Fibroblast of skin of left biceps (primary cell): ENCODE results near the gene SUN5.

ENCODE experiments used
- DNase-seq, 2 experiments: peaks; one replicate each; pipeline ENCODE4 v3.0.0-alpha.2; 2013; ENCODE audit warnings: low read depth in 2 of 2

SUN5 gene

DNA sequence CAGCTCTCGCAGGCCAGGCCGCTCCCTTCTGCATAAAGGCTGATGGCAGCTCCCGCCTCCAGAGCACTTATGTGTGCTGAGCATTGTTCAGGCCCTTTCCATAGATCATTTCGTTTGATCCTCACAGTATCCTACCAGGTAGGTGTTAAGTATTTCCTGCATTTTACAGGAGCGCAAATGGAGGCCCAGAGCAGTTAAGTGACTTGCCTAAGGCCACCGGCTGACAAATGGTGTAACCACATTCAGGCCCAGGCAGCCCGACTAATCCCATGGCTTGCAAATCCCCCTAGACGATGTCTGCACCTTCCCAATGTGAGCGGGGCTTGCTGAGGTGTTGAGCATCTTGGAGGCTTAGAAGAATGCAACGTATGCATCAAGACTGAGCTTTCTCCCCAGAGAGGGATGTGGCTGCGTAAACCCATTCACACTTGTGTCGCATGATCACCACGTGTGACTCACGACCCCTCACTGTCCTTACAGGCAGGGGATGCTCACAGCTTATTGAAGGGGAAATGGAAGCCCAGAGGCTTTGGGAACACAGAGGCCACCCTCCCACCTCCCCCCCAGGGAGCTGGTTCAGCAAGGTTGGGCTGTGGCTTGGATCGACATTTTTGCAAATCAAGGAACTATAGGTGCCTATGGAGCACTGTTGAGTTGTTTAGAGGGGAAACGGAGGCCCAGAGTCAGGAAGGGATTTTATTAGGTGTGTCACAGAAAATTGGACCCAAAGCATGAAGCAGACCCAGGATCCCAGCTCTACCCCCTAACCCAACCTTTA is 10.3 kb upstream of the SUN5 start:
- no peak for DNase-seq

- no peak for DNase-seq
Observed at GRCh38 chr20:33013701-33014326, 9.6 kb upstream of the SUN5 start.

DNA sequence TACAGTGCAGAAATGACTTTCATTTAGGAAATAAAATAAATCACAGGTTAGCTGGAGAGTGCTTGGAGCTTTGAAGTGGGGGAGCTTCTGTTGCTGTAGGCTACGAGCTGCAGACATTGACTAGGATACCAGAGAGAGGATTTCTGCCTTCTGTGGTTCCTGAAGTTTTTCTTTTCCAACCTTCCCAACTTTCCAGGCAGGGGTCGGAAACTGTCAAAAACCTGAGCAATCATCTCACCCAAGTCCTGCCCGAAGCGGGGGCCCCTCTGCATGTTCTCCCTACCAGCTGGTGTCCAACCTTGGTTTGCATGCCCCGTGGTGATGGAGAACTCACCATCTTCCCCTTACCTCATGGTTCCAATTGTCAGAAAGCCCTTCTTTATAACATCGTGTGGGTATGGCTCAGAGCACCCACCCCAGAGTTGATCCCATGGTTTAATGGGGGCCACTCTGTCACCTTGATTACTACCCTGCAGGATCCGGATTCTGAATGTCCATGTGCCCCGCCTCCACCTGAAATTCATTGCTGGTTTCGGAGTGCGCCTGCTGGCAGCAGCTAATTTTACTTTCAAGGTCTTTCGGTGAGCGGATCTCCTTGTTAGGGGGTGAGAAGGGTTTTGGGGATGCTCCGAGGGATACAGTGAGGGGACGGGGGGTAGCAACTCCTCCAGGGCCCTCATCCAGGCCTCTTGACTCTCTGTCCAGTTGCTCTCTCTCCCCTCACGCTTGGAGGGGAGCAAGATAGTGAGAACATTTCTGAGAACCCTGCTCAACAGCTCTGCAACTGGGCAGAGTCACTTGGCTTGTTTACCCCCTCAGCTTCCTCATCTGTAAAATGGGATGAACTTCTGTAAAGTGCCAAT is 8.3 kb upstream of the SUN5 start:
- no peak for DNase-seq

- no peak for DNase-seq
Observed at GRCh38 chr20:33010674-33011449, 6.6 kb upstream of the SUN5 start.

- DNase-seq: no peak
Observed at GRCh38 chr20:33010133-33010504, 5.9 kb upstream of the SUN5 start.

DNA sequence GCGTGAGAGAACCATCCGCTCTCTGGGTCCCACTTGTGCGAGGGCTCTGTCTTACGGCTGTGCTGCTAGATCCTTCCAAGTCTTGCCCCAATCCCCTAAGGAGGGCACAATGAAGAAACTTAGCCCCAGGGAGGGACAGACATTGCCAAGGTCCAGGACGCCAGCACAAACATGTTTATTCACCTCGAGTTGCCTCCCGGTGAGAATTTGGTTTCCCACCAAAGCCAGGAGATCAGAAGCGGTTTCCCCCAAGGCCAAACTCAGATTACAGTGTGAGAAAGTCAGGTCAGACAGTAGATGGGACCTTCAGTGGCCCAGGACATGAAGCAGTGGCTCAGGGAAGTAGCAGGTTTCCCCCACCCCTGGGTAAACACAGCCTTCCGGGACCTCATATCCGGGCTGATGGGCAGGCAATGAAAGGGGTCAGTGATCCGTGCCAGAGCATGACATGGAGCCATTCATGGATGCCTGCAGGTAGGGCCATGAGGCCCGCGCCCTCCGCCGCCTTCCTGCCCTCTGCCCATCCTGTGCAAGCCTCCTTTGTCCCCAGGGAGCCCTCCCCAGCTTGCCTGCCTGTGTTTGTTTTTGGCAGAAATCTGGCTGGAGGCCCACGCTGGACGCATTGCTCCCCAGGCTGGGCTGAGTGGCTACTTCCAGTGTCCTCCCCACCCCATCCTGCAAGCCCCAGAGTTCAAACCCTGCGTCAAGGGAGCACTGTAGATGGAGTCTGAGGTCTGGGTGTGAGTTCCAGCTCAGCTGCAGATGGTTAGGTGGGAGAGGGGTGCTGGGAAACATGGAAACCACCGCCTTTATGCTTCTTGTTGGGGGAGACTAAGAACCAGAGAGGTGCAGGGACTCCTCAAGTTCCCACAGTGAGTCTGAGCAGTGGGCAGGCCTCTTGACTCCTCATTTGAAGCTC is 5.2 kb upstream of the SUN5 start:
- no peak for DNase-seq

GRCh38 chr20:33008336-33009213 is 4.3 kb upstream of the SUN5 start:
- no peak for DNase-seq

DNA sequence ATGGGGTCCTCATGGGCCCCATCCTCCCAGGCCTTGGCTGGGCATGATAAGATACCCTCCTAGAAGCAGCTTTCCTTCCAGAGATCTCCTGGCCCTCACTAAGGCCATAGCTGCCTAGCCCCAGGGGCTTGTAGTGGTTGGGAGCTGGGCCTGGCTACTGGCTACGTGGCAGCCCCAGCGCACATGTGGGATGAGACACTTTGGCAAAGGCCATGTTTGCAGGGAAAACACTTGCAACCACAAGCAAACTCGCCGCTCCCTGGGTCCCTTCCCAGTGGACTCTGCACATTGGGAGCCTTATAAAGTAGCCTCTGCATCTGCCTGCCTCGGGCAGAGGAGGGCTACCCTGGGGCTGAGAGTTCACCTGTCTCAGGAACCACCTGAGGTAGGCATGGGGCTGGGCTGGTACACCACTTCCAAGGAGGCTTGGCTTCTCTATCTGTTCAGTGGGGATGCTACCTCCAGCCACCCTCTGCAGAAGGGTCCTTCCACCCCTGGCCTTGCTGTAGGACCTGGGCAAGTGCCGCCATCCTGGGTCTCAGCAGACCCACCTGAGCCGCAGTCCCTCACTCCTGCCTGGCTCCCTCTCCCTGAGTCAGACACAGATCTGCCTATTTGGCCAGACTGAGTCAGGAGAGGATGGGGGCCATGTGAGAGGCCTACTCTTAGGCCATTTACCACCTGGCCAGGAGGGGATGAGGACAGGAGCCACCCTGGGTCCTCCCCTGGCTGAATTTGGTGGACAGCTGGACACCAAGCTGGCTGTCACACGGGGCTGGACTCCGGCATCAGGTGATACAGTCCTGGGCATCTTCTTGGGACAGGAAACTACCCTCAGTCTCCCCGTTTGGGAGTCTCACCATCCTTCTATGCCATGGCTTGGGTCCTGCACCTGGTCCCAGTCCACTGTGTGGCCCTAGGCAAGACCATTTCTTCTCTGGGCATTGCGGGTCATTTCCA is 3.4 kb upstream of the SUN5 start, which contains the start of gene BPIFB2:
Gene BPIFB2, plus strand, starts transcription at position 329 of the 960 bp plus-strand sequence. CDS start 871 bp downstream, outside the sequence.
- DNase-seq: no peak

- no peak for DNase-seq
Observed at GRCh38 chr20:33006776-33007375, 2.6 kb upstream of the SUN5 start.

- DNase-seq: no peak
Observed at GRCh38 chr20:33005908-33006775, 1.9 kb upstream of the SUN5 start.

- DNase-seq: no peak
Observed at GRCh38 chr20:33005132-33005566, 916 bp upstream of the SUN5 start.

DNA sequence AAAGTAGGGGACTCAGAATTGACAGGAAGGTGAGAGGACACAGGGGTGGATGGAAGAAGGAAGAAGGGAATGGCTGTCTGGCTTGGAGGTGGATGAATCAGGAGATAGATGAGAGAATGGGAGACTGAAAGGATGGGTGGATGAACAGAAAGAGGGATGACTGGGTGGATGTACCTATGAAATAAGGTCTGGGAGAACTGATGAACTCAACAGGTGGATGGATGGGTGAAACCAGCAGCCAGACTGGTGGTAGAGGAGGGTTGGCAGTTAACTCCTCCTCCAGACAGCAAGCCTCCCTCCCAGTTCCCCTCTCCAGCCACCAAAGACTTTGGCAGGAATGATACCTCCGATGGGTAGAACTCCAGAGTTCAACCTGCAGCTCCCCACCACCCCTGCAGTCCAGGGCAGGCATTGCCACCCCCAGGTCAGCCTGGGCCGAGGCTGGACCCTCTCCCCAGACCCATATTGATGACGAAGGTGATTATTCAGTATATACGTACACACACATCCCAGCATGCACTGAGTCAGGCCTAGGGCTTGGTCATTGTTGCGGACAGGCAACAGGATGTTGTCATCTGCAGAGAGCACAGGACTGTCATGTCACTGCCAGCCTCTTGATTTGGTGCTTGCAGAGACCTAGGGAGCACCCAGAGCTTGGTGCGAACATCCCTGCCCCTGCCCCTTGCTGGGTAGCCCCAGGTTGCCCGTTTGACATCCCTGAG is 2.0 kb downstream of the SUN5 start:
- DNase-seq: no peak

DNA sequence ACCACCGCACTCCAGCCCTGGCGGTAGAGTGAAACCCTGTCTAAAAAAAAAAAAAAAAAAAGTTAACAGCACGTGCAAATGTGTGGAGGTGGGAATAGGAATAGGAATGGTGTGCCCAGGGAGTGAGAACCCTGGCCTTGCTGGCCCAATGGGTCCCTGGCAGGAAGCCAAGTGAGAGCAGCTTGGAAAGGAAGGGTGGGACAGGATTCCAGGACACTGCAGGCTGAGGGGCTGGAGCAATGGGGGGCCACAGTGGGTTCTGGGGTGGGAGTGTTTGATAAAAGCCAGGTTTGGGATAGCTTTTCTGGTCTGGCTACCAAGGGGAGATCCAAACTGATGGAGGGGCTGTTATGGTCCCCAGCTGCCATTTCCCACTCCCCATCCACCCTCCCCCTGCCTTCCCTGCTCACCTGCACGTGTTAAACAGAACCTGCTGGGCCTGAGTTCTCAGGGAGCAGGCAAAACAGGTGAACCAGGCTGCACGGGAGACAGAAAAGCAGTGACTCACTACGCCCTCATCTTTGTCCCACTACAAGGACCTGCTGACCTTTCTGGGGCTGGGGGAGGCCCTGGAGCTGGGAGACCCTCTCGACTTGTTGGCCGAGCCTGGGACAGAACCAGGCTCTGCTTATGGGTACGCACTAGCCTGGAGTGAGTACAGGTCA is 3.3 kb downstream of the SUN5 start:
- no peak for DNase-seq

- DNase-seq: no peak
Observed at GRCh38 chr20:32999603-33000250, 4.5 kb downstream of the SUN5 start.

DNA sequence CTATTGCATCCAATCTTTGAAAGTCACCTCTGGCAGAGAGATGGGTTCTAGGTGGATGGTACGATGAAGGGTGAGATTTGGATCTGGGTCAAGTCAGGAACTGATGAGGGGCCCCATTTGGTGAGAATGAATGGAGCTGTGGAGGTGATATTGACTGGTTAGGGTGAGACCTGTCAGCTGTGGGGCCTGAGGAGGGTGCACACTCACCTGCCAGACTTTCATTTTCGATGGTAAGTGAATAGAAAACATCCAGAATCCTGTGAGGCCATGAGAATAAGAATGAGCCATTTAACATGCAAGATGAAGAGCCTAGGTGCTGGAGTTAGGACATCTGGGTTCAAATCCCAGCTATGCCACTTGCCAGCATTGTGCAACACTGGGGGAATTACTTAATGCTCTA is 6.8 kb downstream of the SUN5 start:
- no peak for DNase-seq
